Fibroblast of lung (primary cell): ENCODE data around the gene MAEA.

Source experiments
- EZH2 ChIP-seq: IDR thresholded peaks from 2 replicates; pipeline ENCODE4 v1.5.1; 2012; ENCODE audit warnings: low read length, control low read depth, mild to moderate bottlenecking; ENCODE audit errors: missing control alignments
- TF ChIP-seq, protein P1 (sequence below), 2 donors: IDR thresholded peaks in 1 of 2; conservative IDR thresholded peaks in 1 of 2; 1 replicate in 1 of 2; 2 replicates in 1 of 2; pipeline ENCODE4 v1.5.1; 2011 to 2012; ENCODE audit warnings: low read length in 2 of 2, control low read depth in 1 of 2, inconsistent platforms in 1 of 2, low read depth in 1 of 2, mild to moderate bottlenecking in 1 of 2

DNA sequence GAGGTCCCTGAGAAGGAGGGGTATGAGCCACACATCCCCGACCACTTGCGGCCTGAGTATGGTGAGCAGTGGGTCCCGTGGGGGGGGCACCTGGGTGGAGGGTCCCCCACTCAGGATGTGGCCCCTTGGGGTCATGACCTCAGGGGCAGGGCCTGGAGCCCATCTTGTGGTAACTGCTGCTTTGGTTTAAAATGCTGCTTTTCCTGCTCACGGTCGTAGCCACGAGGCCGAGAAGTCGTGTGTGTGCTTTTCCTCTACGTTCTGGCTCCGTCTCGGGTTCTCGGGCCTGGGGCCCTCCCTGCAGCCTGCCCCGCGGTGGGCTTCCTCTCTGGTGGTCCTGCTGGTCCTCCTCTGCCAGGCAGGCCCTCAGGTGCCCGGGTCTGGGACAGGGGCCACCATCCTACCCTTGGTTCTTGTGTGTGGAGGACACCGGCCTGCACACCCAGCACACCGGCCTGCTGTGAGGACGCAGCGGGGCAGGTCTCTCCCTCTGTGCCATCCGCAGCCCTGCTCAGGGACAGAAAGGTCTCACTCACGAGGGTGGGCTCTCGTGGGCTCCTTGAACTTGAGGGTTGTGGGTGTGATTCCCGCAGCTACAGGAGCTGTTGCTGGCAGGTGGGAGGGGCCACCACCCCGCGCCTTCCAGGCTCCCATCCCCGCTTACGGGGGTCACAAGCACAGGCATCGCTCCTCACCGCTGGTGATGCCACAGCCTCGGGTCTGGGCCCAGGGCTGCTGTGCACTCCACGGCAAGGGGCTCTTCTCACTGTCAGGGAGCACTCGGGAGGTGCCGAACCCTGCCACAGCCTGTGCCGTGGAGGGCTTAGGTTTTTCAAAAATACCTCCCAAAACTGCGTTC lies 76.9 kb downstream of the MAEA start:
- TF ChIP-seq, protein P1, sequence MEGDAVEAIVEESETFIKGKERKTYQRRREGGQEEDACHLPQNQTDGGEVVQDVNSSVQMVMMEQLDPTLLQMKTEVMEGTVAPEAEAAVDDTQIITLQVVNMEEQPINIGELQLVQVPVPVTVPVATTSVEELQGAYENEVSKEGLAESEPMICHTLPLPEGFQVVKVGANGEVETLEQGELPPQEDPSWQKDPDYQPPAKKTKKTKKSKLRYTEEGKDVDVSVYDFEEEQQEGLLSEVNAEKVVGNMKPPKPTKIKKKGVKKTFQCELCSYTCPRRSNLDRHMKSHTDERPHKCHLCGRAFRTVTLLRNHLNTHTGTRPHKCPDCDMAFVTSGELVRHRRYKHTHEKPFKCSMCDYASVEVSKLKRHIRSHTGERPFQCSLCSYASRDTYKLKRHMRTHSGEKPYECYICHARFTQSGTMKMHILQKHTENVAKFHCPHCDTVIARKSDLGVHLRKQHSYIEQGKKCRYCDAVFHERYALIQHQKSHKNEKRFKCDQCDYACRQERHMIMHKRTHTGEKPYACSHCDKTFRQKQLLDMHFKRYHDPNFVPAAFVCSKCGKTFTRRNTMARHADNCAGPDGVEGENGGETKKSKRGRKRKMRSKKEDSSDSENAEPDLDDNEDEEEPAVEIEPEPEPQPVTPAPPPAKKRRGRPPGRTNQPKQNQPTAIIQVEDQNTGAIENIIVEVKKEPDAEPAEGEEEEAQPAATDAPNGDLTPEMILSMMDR (conservative IDR thresholded peaks at IDR 0.05 in 1 of 2, IDR thresholded peaks at IDR 0.05 in 1 of 2; ENCODE audit: low read depth in 1 of 2, low read length in 2 of 2) = no peak
- no peak for TF ChIP-seq EZH2
